HG03135 (cell line): ENCODE results near the gene SLC39A8.
"Not testable (repeated sequence)": the region's sequence is repeated elsewhere in the genome, so short reads cannot be mapped to it uniquely, and the experiment has no call there.

Experiments used
- ATAC-seq: cut with Tn5 transposase; IDR thresholded peaks from one replicate; pipeline ENCODE4 v1.9.1; 2021; ENCODE audit warnings: mild to moderate bottlenecking, moderate library complexity; ENCODE audit not compliant: unreplicated experiment

SLC39A8 gene

GRCh38 chr4:102344954-102345794 is at the start of gene SLC39A8:
TSS of gene SLC39A8 (minus strand) at chr4:102345482. CDS start at chr4:102344662, 820 bp downstream.
- ATAC-seq = peak; percentile 86

- no peak for ATAC-seq
These were observed 46.9 kb upstream of the SLC39A8 start for GRCh38 chr4:102392033-102392744.

- peak; percentile 94 for ATAC-seq
These were observed 45.2 kb upstream of the SLC39A8 start for GRCh38 chr4:102390438-102390837.

- ATAC-seq = no peak
These were observed 43.3 kb upstream of the SLC39A8 start for GRCh38 chr4:102388611-102389010.

GRCh38 chr4:102387552-102388150 is 42.4 kb upstream of the SLC39A8 start:
- ATAC-seq = no peak

GRCh38 chr4:102386966-102387365 is 41.7 kb upstream of the SLC39A8 start:
- ATAC-seq = no peak

GRCh38 chr4:102380253-102380652 is 35.0 kb upstream of the SLC39A8 start:
- not testable (repeated sequence) for ATAC-seq

GRCh38 chr4:102362922-102363432 is 17.7 kb upstream of the SLC39A8 start:
- ATAC-seq = no peak

- ATAC-seq = no peak
These were observed 12.8 kb upstream of the SLC39A8 start for GRCh38 chr4:102358128-102358527.

- not testable (repeated sequence) for ATAC-seq
These were observed 12.4 kb upstream of the SLC39A8 start for GRCh38 chr4:102357637-102358036.

GRCh38 chr4:102356562-102357202 is 11.4 kb upstream of the SLC39A8 start:
- no peak for ATAC-seq

GRCh38 chr4:102355748-102356147 is 10.5 kb upstream of the SLC39A8 start:
- ATAC-seq = no peak

- no peak for ATAC-seq
These were observed 9.6 kb upstream of the SLC39A8 start for GRCh38 chr4:102354671-102355454.

- ATAC-seq = no peak
These were observed 7.5 kb upstream of the SLC39A8 start for GRCh38 chr4:102352781-102353180.

- no peak for ATAC-seq
These were observed 5.4 kb upstream of the SLC39A8 start for GRCh38 chr4:102350634-102351033.

GRCh38 chr4:102348701-102349100 is 3.4 kb upstream of the SLC39A8 start:
- ATAC-seq = no peak

GRCh38 chr4:102345795-102346100 is 466 bp upstream of the SLC39A8 start:
- ATAC-seq = no peak

- ATAC-seq = peak; percentile 52
These were observed 745 bp downstream of the SLC39A8 start for GRCh38 chr4:102344520-102344953.

GRCh38 chr4:102343964-102344519 is 1.2 kb downstream of the SLC39A8 start:
- peak; percentile 29 for ATAC-seq
